ENCODE measurements around the gene DMGDH. TPM values are rescaled to one million over a fixed set of nuclear protein-coding genes. Genes with fewer than 3 reads are reported as not detected.

Gene DMGDH
- total and polyA plus RNA-seq, 2 donors (not counting 1 experiment from before 2014, with no cell fraction given), result 0.47 to 0.63 TPM

GRCh38 chr5:79020861-79021561 lies 48.5 kb downstream of the DMGDH start:
- WGBS (ENCODE audit: insufficient coverage), result 10% methylated on average over 2 of the region's 14 CpGs
- peak overlapping the region; percentile 14 for H3K4me3 Mint-ChIP-seq
- CTCF ChIA-PET, result interaction anchor here (0.7 to 7.4 kb wide), 20 partner anchors 9 to 1063 kb away, joined by 3 to 85 read pairs (median 4); partner anchors contain the start of gene ARSB
- Histone ChIP-seq H3K27me3 (replicated peaks in 1 of 4; ENCODE audit: control extremely low read depth in 1 of 4, control insufficient read depth in 3 of 4, insufficient read depth in 4 of 4, low read length in 3 of 4) (peaks cover 0 to 12% (median 10%) of the 10 kb centered on the region in 4 experiments), H4K20me1 (ENCODE audit: control insufficient read depth, insufficient read depth, low read length, poor library complexity, severe bottlenecking) (no peaks in the 10 kb centered on the region), H2AFZ (ENCODE audit: insufficient read depth, low read depth, low read length, poor library complexity, severe bottlenecking) (peak overlapping the region; percentile 42), H3K9me3 (ENCODE audit: control extremely low read depth in 1 of 3, control insufficient read depth in 2 of 3, insufficient read depth in 1 of 3, low read length in 2 of 3) (no peaks in the 10 kb centered on the region), H3K36me3 (replicated peaks in 1 of 2; ENCODE audit: control extremely low read depth in 1 of 2, control insufficient read depth in 1 of 2, extremely low read depth in 1 of 2, insufficient read depth in 2 of 2, low read length in 1 of 2) (no peaks in the 10 kb centered on the region), H3K27ac (ENCODE audit: low read length in 2 of 2) (no peak overlapping the region), H3K4me2 (replicated peaks; ENCODE audit: low read depth, low read length, poor library complexity, severe bottlenecking) (peak overlapping the region; percentile 37), H3K79me2 (ENCODE audit: control insufficient read depth, insufficient read depth, low read length) (no peaks in the 10 kb centered on the region), H3K4me1 (ENCODE audit: control insufficient read depth in 2 of 2, insufficient read depth in 2 of 2, low read length in 2 of 2) (peaks cover 6 to 12% of the 10 kb centered on the region in 2 donors), H3K9ac (ENCODE audit: low read length) (no peak overlapping the region), H3K4me3 (ENCODE audit: control extremely low read depth in 1 of 5, extremely low read depth in 1 of 5, insufficient read depth in 1 of 5, low read depth in 2 of 5, low read length in 4 of 5) (no peak overlapping the region)
- peaks cover 8% of the 10 kb centered on the region for H3K4me1 Mint-ChIP-seq
- ATAC-seq (ENCODE audit: low read depth) (peak; percentile 28), DNase-seq (peak; percentile 58)
- no peak overlapping the region for H3K27ac Mint-ChIP-seq
- no peaks in the 10 kb centered on the region for H3K9me3 Mint-ChIP-seq (ENCODE audit: insufficient read depth)
- POLR2A ChIA-PET, result interaction anchor here (0.6 kb wide), 1 partner anchor 15 kb away, joined by 5 read pairs; no protein-coding TSS in a partner anchor
- TF ChIP-seq CTCF (IDR thresholded peaks at IDR 0.05) (peak; percentile 78), EZH2 (IDR thresholded peaks at IDR 0.05; ENCODE audit: borderline replicate concordance, insufficient read depth, low read depth, low read length, poor library complexity, severe bottlenecking) (no peak)
- intact Hi-C loops (cut with micrococcal nuclease), result loop anchor here (1.0 to 10.0 kb wide), 4 partner anchors 36 to 514 kb away; partner anchors contain the start of gene ARSB
- peaks cover 56% of the 10 kb centered on the region for H3K27me3 Mint-ChIP-seq

- Mint-ChIP-seq H3K9me3 (ENCODE audit: insufficient read depth) (peaks cover 8% of the 10 kb centered on the region), H3K4me3 (no peak overlapping the region), H3K4me1 (no peaks in the 10 kb centered on the region), H3K27ac (no peak overlapping the region), H3K27me3 (peaks cover 23% of the 10 kb centered on the region)
- Histone ChIP-seq H3K4me3 (ENCODE audit: control extremely low read depth in 1 of 5, extremely low read depth in 1 of 5, insufficient read depth in 1 of 5, low read depth in 2 of 5, low read length in 4 of 5) (no peak overlapping the region), H2AFZ (ENCODE audit: insufficient read depth, low read depth, low read length, poor library complexity, severe bottlenecking) (no peak overlapping the region), H3K27ac (ENCODE audit: low read length in 2 of 2) (no peak overlapping the region), H4K20me1 (ENCODE audit: control insufficient read depth, insufficient read depth, low read length, poor library complexity, severe bottlenecking) (no peaks in the 10 kb centered on the region), H3K4me1 (ENCODE audit: control insufficient read depth in 2 of 2, insufficient read depth in 2 of 2, low read length in 2 of 2) (no peaks in the 10 kb centered on the region), H3K9me3 (ENCODE audit: control extremely low read depth in 1 of 3, control insufficient read depth in 2 of 3, insufficient read depth in 1 of 3, low read length in 2 of 3) (peaks cover 0 to 8% (median 0%) of the 10 kb centered on the region in 3 donors), H3K36me3 (replicated peaks in 1 of 2; ENCODE audit: control extremely low read depth in 1 of 2, control insufficient read depth in 1 of 2, extremely low read depth in 1 of 2, insufficient read depth in 2 of 2, low read length in 1 of 2) (no peaks in the 10 kb centered on the region), H3K79me2 (ENCODE audit: control insufficient read depth, insufficient read depth, low read length) (no peaks in the 10 kb centered on the region), H3K9ac (ENCODE audit: low read length) (no peak overlapping the region), H3K27me3 (replicated peaks in 1 of 4; ENCODE audit: control extremely low read depth in 1 of 4, control insufficient read depth in 3 of 4, insufficient read depth in 4 of 4, low read length in 3 of 4) (peaks cover 0 to 15% (median 6%) of the 10 kb centered on the region in 4 experiments), H3K4me2 (replicated peaks; ENCODE audit: low read depth, low read length, poor library complexity, severe bottlenecking) (no peak overlapping the region)
- intact Hi-C loops (cut with micrococcal nuclease), result no loop called here
- DNase-seq, result no peak
- WGBS (ENCODE audit: insufficient coverage), result 92% methylated on average over 1 of the region's 2 CpGs
- ChIA-PET POLR2A (no interaction called here), CTCF (interaction anchor here (1.1 kb wide), 1 partner anchor 28 kb away, joined by 3 read pairs; no protein-coding TSS in a partner anchor)
- no peak for TF ChIP-seq EZH2 (IDR thresholded peaks at IDR 0.05; ENCODE audit: borderline replicate concordance, insufficient read depth, low read depth, low read length, poor library complexity, severe bottlenecking)
- no peak for TF ChIP-seq CTCF (IDR thresholded peaks at IDR 0.05)
- ATAC-seq (ENCODE audit: low read depth), result no peak
These were observed 54.8 kb downstream of the DMGDH start for GRCh38 chr5:79014631-79015030.
